Lower leg skin (tissue), 3 donors: ENCODE measurements around the gene LRSAM1.

ENCODE experiments used
- POLR2A ChIP-seq, 2 donors: fragments of 450-650 bp; IDR thresholded peaks; one replicate each; pipeline ENCODE4 v1.6.1; 2016 to 2017; ENCODE audit warnings: antibody characterized with exemption in 2 of 2, mild to moderate bottlenecking in 1 of 2, moderate library complexity in 1 of 2
- TF ChIP-seq, protein P1 (sequence below), 3 donors: fragments of 450-650 bp; IDR thresholded peaks; one replicate each; pipeline ENCODE4 v1.5.1; 2016; ENCODE audit warnings: antibody characterized with exemption in 3 of 3, mild to moderate bottlenecking in 3 of 3, moderate library complexity in 2 of 3

DNA sequence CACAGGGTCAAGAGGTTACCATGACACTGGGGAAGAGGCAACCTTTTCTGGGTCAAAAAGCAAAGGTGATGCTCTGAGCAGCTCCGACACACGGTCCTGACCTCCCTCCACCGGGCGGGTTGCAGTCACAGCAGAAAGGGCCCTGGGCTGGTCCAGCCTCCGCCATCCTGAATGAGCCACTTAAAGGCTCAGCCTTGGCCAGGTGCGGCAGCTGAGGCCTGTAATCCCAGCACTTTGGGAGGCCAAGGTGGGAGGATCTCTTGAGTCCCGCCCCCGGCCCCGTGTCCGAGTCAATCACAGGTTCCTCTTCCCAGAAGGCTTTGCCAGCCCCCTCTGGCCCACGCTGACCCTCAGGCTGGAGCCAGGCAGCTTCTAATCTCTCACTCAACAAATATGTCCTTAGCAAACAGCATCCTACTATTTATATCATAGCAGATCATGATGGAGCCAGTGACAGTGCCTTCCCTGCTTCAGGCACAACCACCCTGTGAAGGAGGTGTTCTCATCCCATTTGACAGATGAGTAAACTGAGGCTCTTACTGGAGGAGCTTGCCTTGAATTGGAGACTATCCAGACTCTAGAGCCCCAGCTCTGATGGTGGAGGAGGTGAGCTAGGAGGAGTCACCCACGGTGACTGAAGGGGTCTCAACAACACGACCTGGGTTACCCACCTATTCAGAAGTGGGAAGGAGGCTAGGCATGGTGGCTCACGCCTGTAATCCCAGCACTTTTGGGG is 79.1 kb downstream of the LRSAM1 start:
- TF ChIP-seq, protein P1, sequence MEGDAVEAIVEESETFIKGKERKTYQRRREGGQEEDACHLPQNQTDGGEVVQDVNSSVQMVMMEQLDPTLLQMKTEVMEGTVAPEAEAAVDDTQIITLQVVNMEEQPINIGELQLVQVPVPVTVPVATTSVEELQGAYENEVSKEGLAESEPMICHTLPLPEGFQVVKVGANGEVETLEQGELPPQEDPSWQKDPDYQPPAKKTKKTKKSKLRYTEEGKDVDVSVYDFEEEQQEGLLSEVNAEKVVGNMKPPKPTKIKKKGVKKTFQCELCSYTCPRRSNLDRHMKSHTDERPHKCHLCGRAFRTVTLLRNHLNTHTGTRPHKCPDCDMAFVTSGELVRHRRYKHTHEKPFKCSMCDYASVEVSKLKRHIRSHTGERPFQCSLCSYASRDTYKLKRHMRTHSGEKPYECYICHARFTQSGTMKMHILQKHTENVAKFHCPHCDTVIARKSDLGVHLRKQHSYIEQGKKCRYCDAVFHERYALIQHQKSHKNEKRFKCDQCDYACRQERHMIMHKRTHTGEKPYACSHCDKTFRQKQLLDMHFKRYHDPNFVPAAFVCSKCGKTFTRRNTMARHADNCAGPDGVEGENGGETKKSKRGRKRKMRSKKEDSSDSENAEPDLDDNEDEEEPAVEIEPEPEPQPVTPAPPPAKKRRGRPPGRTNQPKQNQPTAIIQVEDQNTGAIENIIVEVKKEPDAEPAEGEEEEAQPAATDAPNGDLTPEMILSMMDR (IDR thresholded peaks at IDR 0.05) = no peak
- TF ChIP-seq POLR2A (IDR thresholded peaks at IDR 0.05) = no peak
